RWPE1 (cell line): ENCODE measurements around the gene IGFALS.
A peak's percentile ranks its signal among the peaks of the same experiment; 100 is the strongest.

ENCODE experiments used
- CTCF ChIA-PET: fragments of 350-600 bp; sonication (Branson Sonifier 250); formaldehyde crosslinking; extraction: SDS; loops from one replicate; lab custom pipeline; 2021; lab: Yijun Ruan, JAX
- POLR2A ChIA-PET: fragments of 400-600 bp; formaldehyde crosslinking; extraction: SDS; loops from one replicate; lab custom pipeline; 2020; ENCODE audit warnings: antibody characterized with exemption; ENCODE audit not compliant: low non-redundant PET; lab: Yijun Ruan, JAX
- DNase-seq: peaks from one replicate; pipeline ENCODE4 v3.0.0; 2012; ENCODE audit warnings: low spot score
- H3K27ac ChIP-seq: fragments of 450-650 bp; 2 replicates; pipeline ENCODE4 v1.5.1; 2017
- TF ChIP-seq, protein P1 (sequence below): fragments of 450-650 bp; conservative IDR thresholded peaks from 2 replicates; pipeline ENCODE4 v1.5.1; 2017; ENCODE audit warnings: low read depth, mild to moderate bottlenecking

IGFALS gene

DNA sequence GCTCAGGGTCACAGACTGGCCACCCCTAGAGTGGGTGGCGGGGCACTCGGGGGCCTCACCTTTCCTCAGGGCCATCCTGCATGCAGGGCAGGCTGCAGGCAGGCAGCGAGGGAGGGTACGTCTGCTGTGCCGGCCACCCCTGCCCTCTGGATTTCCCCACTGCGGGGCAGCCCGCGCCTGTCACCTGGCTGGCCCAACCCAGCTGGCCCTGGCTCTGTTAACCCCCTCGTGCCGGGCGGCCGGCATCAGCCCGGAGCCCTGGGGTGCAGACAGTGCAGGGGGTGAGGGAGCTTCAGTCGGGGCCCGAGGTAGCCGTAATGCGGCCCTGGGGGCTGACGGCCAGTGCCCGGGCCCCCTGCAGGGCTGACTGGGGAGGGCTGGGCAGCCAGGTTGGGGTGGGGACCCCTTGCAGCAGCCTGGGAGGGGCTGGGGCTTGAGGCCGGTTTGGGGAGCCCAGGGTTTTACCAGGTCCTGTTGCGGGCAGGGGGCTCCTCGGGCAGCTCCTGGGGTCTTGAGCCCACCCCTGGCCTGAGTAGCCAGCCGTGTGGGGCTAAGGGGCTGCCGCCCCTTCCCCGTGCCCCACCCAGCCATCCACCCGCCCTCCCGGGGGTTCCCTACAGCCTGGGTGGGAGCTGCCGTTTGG, at the start of gene IGFALS:
TSS of gene IGFALS (minus strand) at position 128 of the 643 bp plus-strand sequence. CDS start at position 75, 53 bp downstream.
- POLR2A ChIA-PET: no interaction called here
- no peak within 1 kb of the TSS for H3K27ac ChIP-seq
- TF ChIP-seq, protein P1, sequence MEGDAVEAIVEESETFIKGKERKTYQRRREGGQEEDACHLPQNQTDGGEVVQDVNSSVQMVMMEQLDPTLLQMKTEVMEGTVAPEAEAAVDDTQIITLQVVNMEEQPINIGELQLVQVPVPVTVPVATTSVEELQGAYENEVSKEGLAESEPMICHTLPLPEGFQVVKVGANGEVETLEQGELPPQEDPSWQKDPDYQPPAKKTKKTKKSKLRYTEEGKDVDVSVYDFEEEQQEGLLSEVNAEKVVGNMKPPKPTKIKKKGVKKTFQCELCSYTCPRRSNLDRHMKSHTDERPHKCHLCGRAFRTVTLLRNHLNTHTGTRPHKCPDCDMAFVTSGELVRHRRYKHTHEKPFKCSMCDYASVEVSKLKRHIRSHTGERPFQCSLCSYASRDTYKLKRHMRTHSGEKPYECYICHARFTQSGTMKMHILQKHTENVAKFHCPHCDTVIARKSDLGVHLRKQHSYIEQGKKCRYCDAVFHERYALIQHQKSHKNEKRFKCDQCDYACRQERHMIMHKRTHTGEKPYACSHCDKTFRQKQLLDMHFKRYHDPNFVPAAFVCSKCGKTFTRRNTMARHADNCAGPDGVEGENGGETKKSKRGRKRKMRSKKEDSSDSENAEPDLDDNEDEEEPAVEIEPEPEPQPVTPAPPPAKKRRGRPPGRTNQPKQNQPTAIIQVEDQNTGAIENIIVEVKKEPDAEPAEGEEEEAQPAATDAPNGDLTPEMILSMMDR: no peak
- DNase-seq: no peak
- CTCF ChIA-PET: no interaction called here

DNA sequence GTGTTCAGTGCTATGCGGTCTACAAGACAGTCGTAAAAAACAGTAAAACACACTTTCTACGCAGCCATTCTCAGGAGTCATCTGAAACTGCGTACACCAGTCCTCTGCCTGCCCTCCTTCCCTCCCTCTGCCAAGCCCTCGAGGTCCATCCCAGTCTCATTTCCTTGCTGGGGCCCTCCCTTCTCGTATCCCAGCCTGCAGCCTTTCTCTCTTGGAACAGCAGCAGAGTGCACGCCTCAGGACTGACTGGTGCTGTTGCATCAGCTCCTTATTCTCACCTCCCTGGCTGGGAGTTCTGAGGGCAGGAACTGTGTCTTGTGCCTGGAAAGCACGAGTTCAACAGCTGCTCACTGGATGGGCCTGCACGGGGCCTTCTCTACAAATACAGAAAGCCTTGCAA, 46.0 kb upstream of the IGFALS start:
- DNase-seq: no peak
- peak overlapping the region; percentile 61 for H3K27ac ChIP-seq
- ChIA-PET POLR2A (interaction anchor here (0.6 kb wide), 1 partner anchor 1203 kb away, joined by 3 read pairs; no protein-coding TSS in a partner anchor), CTCF (interaction anchor here (0.6 to 0.7 kb wide), 2 partner anchors 12 to 348 kb away, joined by 3 read pairs; no protein-coding TSS in a partner anchor)
- TF ChIP-seq, protein P1: no peak

DNA sequence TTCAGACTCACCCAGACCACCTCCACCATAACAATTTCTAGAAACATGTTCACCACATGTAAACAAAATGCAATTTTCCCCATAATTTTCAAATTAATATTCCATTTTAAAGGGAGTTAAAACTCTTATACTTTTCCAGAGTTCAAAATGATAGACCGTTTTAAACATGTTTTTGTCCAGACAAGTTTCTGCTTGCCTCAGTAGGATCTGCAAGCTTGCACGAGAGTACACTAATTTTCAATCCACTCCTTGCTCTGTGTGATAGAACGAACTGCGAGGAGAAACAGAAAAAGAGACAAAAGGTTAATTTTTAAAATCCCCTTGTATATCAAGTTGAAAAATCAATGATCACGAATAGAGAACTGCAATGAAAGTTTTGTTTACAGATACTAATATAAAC, 40.6 kb upstream of the IGFALS start:
- H3K27ac ChIP-seq: peak overlapping the region; percentile 66

DNA sequence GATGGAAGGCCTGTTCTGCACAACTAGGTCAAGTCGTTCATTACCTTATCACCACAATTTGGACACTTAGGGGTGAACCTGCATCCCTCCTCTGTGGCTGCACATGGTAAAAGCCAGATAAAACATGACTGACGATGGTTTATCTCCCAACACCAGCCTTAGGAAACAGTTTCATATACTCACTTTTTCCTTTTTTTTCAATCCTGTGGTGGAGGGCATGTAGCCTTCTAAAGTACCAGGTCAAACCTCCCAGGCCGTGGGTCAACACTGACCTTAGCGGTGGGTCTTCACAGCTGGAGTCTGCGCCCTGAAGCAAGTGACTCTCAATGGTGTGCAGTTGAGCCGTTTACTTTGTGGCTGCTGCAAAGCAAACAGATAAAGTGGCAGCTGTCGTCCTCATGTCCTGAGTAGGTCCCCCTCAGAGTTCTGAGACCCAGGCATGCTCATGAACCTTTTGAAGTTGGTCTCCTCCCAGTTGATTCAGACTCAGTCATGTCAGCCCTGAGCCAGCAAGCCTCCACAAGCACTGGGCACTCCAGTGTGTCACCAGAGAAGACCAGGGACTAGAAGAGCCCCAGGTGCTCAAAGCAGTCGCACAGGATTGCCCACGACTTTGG, 39.4 kb upstream of the IGFALS start:
- CTCF ChIA-PET: interaction anchor here (0.6 kb wide), 1 partner anchor 97 kb away, joined by 4 read pairs; no protein-coding TSS in a partner anchor
- no peak for DNase-seq
- TF ChIP-seq, protein P1: no peak
- peak overlapping the region; percentile 44 for H3K27ac ChIP-seq
- POLR2A ChIA-PET: no interaction called here

More for the DNA sequence above, 40.6 kb upstream of the IGFALS start:
- TF ChIP-seq, protein P1: no peak
- peak; percentile 14 for DNase-seq
- ChIA-PET POLR2A (no interaction called here), CTCF (interaction anchor here (0.6 kb wide), 1 partner anchor 86 kb away, joined by 5 read pairs; no protein-coding TSS in a partner anchor)

DNA sequence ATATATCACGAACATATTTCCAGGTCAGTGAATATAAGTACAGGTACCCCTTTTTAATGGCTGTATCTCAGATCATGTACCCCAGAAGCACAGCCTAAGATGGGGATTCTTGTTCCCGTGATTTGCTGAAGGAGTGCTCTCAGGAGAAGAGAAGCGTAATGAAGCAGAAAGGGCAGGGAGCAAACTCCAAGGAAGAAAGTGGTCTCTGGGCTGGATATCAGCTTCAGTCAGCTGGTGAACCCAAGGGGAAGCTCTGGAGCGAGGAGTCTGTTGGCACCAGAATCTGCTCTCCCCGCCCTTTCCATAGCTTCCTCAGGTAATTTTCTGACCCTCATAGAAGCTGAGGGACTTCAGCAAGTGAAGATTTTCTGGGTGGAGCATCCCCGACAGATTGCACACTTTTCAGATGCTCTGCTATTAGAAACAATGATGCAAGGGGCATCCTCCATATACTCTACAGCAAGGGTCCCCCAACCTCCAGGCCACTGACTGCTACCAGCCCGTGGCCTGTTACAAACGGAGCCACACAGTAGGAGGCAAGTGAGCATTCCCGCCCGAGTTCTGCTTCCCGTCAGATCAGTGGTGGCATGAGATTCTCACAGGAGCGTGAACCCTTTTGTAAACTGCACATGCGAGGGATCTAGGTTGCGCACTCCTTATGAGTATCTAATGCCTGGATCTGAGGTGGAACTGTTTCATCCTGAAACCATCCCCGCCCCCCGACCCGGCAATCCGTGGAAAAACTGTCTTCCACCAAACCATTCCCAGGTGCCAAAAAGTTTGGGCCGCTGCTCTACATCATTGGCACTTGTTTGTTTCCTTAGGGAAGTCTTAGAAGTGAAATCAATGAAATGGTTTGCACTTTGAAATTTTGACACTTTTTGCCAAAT, 37.9 kb upstream of the IGFALS start:
- TF ChIP-seq, protein P1: no peak
- DNase-seq: no peak
- ChIA-PET POLR2A (no interaction called here), CTCF (no interaction called here)
- H3K27ac ChIP-seq: peak overlapping the region; percentile 24; the same call in 1 of the 2 replicates

DNA sequence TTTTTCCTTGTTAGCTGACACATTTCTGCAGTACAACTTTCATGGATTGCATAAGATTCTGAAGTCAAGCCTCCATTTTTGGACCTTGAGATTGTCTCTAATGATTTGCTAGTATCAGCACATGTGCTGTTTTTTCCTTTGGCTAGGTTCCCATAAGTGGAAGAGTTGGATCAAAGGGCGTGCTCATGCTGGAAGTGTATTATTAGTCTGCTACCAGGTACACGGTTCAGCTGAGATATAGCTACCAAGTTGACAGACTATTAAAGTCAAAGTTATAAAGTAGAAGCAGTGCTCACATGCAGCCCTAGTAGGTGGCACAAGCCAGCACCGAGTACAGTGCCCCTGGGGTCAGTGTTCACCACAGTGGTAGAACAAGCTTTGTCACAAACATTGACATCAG, 36.7 kb upstream of the IGFALS start:
- no peak for DNase-seq
- POLR2A ChIA-PET: interaction anchor here (0.6 kb wide), 1 partner anchor 48 kb away, joined by 5 read pairs; the partner anchor contains the start of genes NUBP2 and SPSB3
- CTCF ChIA-PET: interaction anchor here (0.6 kb wide), 1 partner anchor 339 kb away, joined by 3 read pairs; no protein-coding TSS in a partner anchor
- H3K27ac ChIP-seq: no peak overlapping the region
- TF ChIP-seq, protein P1: no peak
